ENCODE data around the gene PIP4P1.
"Not testable (repeated sequence)": the region's sequence is repeated elsewhere in the genome, so short reads cannot be mapped to it uniquely, and the experiment has no call there.

Gene PIP4P1

GRCh38 chr14:20476776-20477175 is 15.5 kb upstream of the PIP4P1 start:
- no peak for DNase-seq (ENCODE audit: low spot score)

- DNase-seq (ENCODE audit: low spot score), result no peak
Observed at GRCh38 chr14:20472536-20473169, 11.4 kb upstream of the PIP4P1 start.

GRCh38 chr14:20470603-20470901 is 9.3 kb upstream of the PIP4P1 start:
- no peak for DNase-seq (ENCODE audit: low spot score)

GRCh38 chr14:20469890-20470602 is 8.8 kb upstream of the PIP4P1 start:
- DNase-seq (ENCODE audit: low spot score), result peak; percentile 93

- peak; percentile 93 for DNase-seq (ENCODE audit: low spot score)
Observed at GRCh38 chr14:20469242-20469889, 8.1 kb upstream of the PIP4P1 start, which contains the start of gene PNP. TSS of gene PNP (plus strand) at chr14:20469406. CDS start at chr14:20469525, 119 bp downstream.

- no peak for DNase-seq (ENCODE audit: low spot score)
Observed at GRCh38 chr14:20468764-20469241, 7.6 kb upstream of the PIP4P1 start.

- peak; percentile 38 for DNase-seq (ENCODE audit: low spot score)
Observed at GRCh38 chr14:20460458-20461224, 593 bp downstream of the PIP4P1 start.

- no peak for DNase-seq (ENCODE audit: low spot score)
Observed at GRCh38 chr14:20458031-20458789, 3.0 kb downstream of the PIP4P1 start.

GRCh38 chr14:20456971-20457370 is 4.3 kb downstream of the PIP4P1 start:
- DNase-seq (ENCODE audit: low spot score), result no peak

- peak; percentile 87 for DNase-seq (ENCODE audit: low spot score)
Observed at GRCh38 chr14:20455355-20456300, 5.6 kb downstream of the PIP4P1 start.

- DNase-seq (ENCODE audit: low spot score), result peak; percentile 99
Observed at GRCh38 chr14:20454516-20455354, 6.5 kb downstream of the PIP4P1 start, which contains the start of the genes APEX1 and OSGEP. TSS of gene APEX1 (plus strand) at chr14:20455226. CDS start at chr14:20455646, 420 bp downstream. TSS of gene OSGEP (minus strand) at chr14:20454812. CDS start at chr14:20454683, 129 bp downstream.

- not testable (repeated sequence) for DNase-seq (ENCODE audit: low spot score)
Observed at GRCh38 chr14:20452831-20453230, 8.4 kb downstream of the PIP4P1 start.

GRCh38 chr14:20446889-20447288 is 14.3 kb downstream of the PIP4P1 start:
- no peak for DNase-seq (ENCODE audit: low spot score)

- DNase-seq (ENCODE audit: low spot score), result not testable (repeated sequence)
Observed at GRCh38 chr14:20443650-20444049, 17.6 kb downstream of the PIP4P1 start.

GRCh38 chr14:20441461-20441860 is 19.8 kb downstream of the PIP4P1 start:
- no peak for DNase-seq (ENCODE audit: low spot score)

GRCh38 chr14:20440882-20441281 is 20.4 kb downstream of the PIP4P1 start:
- DNase-seq (ENCODE audit: low spot score), result no peak

GRCh38 chr14:20440465-20440864 is 20.8 kb downstream of the PIP4P1 start:
- DNase-seq (ENCODE audit: low spot score), result no peak

GRCh38 chr14:20438664-20439063 is 22.6 kb downstream of the PIP4P1 start:
- no peak for DNase-seq (ENCODE audit: low spot score)

- no peak for DNase-seq (ENCODE audit: low spot score)
Observed at GRCh38 chr14:20436363-20436755, 24.9 kb downstream of the PIP4P1 start.
